Fibroblast of lung (primary cell): ENCODE results near the gene SMYD5. TPM values are rescaled to one million over a fixed set of nuclear protein-coding genes. Genes with fewer than 3 reads are reported as not detected.

Experiments
- DNase-seq, 2 donors: peaks; one replicate each; pipeline versions ENCODE4 v3.0.0 to v3.0.0-alpha.2; 2010; ENCODE audit warnings: low read depth in 2 of 2
- H2AFZ ChIP-seq: 2 replicates; pipeline ENCODE4 v1.5.1; 2012; ENCODE audit warnings: low read length, control low read depth, inconsistent platforms
- H3K27ac ChIP-seq: 2 replicates; pipeline ENCODE4 v1.5.1; 2011; ENCODE audit warnings: low read length, control low read depth; ENCODE audit not compliant: insufficient read depth
- H3K27me3 ChIP-seq: 2 replicates; pipeline ENCODE4 v1.5.1; 2011; ENCODE audit warnings: mild to moderate bottlenecking, low read length; ENCODE audit not compliant: control insufficient read depth, insufficient read depth
- H3K36me3 ChIP-seq: 2 replicates; pipeline ENCODE4 v1.5.1; 2011; ENCODE audit warnings: low read length; ENCODE audit not compliant: control insufficient read depth, insufficient read depth
- H3K4me1 ChIP-seq: 2 replicates; pipeline ENCODE4 v1.5.1; 2011; ENCODE audit warnings: low read length; ENCODE audit not compliant: control insufficient read depth, insufficient read depth; ENCODE audit errors: extremely low read depth
- H3K4me2 ChIP-seq: 2 replicates; pipeline ENCODE4 v1.5.1; 2011; ENCODE audit warnings: low read length, control low read depth; ENCODE audit not compliant: insufficient read depth; ENCODE audit errors: extremely low read depth
- H3K4me3 ChIP-seq, 4 experiments: fragments of 200-600 bp in 1 of 4; sonication (generic) in 1 of 4; replicated peaks in 1 of 4; 2 replicates each; pipeline ENCODE4 v1.5.1; 2011 to 2016; ENCODE audit warnings: low read length in 4 of 4, low read depth in 3 of 4, mild to moderate bottlenecking in 3 of 4, control low read depth in 2 of 4, inconsistent platforms in 1 of 4, mixed read lengths in 1 of 4; ENCODE audit not compliant: insufficient read depth in 1 of 4; ENCODE audit errors: control extremely low read depth in 1 of 4
- H3K79me2 ChIP-seq: 2 replicates; pipeline ENCODE4 v1.5.1; 2012; ENCODE audit warnings: mild to moderate bottlenecking, low read length, inconsistent platforms; ENCODE audit not compliant: control insufficient read depth, insufficient read depth
- H3K9ac ChIP-seq: 2 replicates; pipeline ENCODE4 v1.5.1; 2011; ENCODE audit warnings: mild to moderate bottlenecking, low read length, control low read depth; ENCODE audit not compliant: insufficient read depth
- H3K9me3 ChIP-seq: 2 replicates; pipeline ENCODE4 v1.5.1; 2012; ENCODE audit warnings: low read depth, low read length; ENCODE audit not compliant: control insufficient read depth, insufficient read depth
- H4K20me1 ChIP-seq: 2 replicates; pipeline ENCODE4 v1.5.1; 2011; ENCODE audit warnings: low read length; ENCODE audit not compliant: control insufficient read depth, insufficient read depth; ENCODE audit errors: extremely low read depth
- CTCF ChIP-seq, 2 donors: IDR thresholded peaks in 1 of 2; conservative IDR thresholded peaks in 1 of 2; 1 replicate in 1 of 2; 2 replicates in 1 of 2; pipeline ENCODE4 v1.5.1; 2011 to 2012; ENCODE audit warnings: low read length in 2 of 2, control low read depth in 1 of 2, inconsistent platforms in 1 of 2, low read depth in 1 of 2, mild to moderate bottlenecking in 1 of 2
- EZH2 ChIP-seq: IDR thresholded peaks from 2 replicates; pipeline ENCODE4 v1.5.1; 2012; ENCODE audit warnings: low read length, control low read depth, mild to moderate bottlenecking; ENCODE audit errors: missing control alignments
- polyA plus RNA-seq, 2 donors: library from polyadenylated mRNA; depleted of rRNA in 1 of 2; stranded (reverse) in 1 of 2; unstranded in 1 of 2; fragments of >200 nt; gene quantifications; 2 replicates each; pipeline ENCODE4 v1.2.1, GENCODE V29; 2011 to 2012; ENCODE audit warnings: missing spikeins in 1 of 2
- total RNA-seq: library from RNA; depleted of rRNA; stranded (reverse); fragments of >200 nt; gene quantifications from 2 replicates; pipeline ENCODE4 v1.2.1, GENCODE V29; 2014

Gene SMYD5
- total and polyA plus RNA-seq, 2 donors (not counting 1 experiment from before 2014, with no cell fraction given) = 16.9 to 19.0 TPM

DNA sequence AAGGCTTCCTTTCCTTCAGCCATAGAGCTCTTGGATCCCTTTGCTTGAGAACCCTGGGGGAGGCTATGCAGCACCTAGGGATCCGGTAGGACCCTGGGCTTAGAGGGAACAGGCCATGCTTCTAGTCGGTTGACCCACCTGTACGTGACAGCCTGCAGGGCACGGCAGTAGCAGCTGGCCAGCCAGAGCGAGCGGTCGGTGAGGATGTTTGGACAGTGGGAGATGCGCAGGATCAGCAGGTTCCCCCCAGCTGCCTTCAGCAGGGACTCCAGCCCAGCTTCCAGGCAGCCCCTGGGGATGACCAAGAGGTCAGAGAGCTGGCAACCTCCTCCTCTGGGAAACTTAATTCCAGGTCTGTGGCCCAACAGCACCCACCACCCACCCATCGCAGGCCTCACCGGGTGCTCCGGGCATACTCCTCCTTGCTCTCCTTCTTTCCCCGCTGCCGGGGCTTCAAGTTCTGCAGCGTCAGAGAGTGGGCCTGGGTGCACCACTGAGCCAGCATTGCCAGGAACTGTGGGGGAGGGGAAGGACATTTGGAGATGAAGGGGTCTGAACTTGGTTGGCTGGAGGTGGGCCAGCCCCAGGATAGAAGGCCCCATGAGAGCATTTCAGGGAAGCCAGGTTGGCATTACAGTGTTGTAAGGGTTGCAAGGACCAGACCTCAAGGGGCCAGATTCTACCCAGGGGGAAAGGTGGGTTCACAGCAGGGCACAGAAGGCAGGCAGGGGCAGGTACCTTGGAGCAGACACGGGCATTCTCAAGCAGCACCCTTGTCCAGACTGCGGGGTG lies 49.7 kb downstream of the SMYD5 start:
- no peak overlapping the region for H3K4me2 ChIP-seq
- no peaks in the 10 kb centered on the region for H3K4me1 ChIP-seq
- no peak for DNase-seq
- no peaks in the 10 kb centered on the region for H3K9me3 ChIP-seq
- TF ChIP-seq EZH2 = no peak
- no peak for TF ChIP-seq CTCF (conservative IDR thresholded peaks at IDR 0.05 in 1 of 2, IDR thresholded peaks at IDR 0.05 in 1 of 2; ENCODE audit: low read depth in 1 of 2, low read length in 2 of 2)
- no peak overlapping the region for H3K9ac ChIP-seq
- peaks cover 14% of the 10 kb centered on the region for H3K27me3 ChIP-seq
- no peaks in the 10 kb centered on the region for H3K79me2 ChIP-seq
- H2AFZ ChIP-seq = no peak overlapping the region
- H3K4me3 ChIP-seq = no peak overlapping the region
- H3K36me3 ChIP-seq = no peaks in the 10 kb centered on the region
- H3K27ac ChIP-seq = no peak overlapping the region
- H4K20me1 ChIP-seq = no peaks in the 10 kb centered on the region

DNA sequence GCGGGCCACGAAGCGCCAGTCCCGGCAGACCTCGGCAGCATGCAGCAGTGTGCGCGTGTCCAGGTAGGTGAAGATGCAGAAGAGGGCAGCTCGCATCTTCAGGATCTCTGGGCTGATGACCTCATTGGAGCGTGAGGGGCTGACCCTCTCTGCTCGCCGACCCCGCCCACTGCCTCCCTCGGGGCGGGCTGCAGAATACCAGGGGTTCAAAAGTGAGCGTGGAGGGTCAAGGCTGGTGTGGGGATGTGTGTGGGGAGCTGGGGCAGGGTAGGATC lies 50.2 kb downstream of the SMYD5 start:
- TF ChIP-seq CTCF (conservative IDR thresholded peaks at IDR 0.05 in 1 of 2, IDR thresholded peaks at IDR 0.05 in 1 of 2; ENCODE audit: low read depth in 1 of 2, low read length in 2 of 2) (no peak), EZH2 (no peak)
- H3K79me2 ChIP-seq = no peaks in the 10 kb centered on the region

GRCh38 chr2:73264783-73265182 lies 50.7 kb downstream of the SMYD5 start:
- Histone ChIP-seq H3K4me1 (no peaks in the 10 kb centered on the region), H3K4me3 (no peak overlapping the region), H3K9ac (no peak overlapping the region), H3K4me2 (no peak overlapping the region), H4K20me1 (no peaks in the 10 kb centered on the region), H2AFZ (no peak overlapping the region), H3K79me2 (no peaks in the 10 kb centered on the region), H3K27me3 (peaks cover 25% of the 10 kb centered on the region), H3K27ac (no peak overlapping the region), H3K36me3 (no peaks in the 10 kb centered on the region), H3K9me3 (no peaks in the 10 kb centered on the region)
- TF ChIP-seq EZH2 (no peak), CTCF (conservative IDR thresholded peaks at IDR 0.05 in 1 of 2, IDR thresholded peaks at IDR 0.05 in 1 of 2; ENCODE audit: low read depth in 1 of 2, low read length in 2 of 2) (no peak)
- no peak for DNase-seq

More for the DNA sequence above, 50.2 kb downstream of the SMYD5 start:
- Histone ChIP-seq H4K20me1 (no peaks in the 10 kb centered on the region), H3K4me1 (no peaks in the 10 kb centered on the region), H3K27me3 (peaks cover 19% of the 10 kb centered on the region), H2AFZ (no peak overlapping the region), H3K4me3 (no peak overlapping the region), H3K36me3 (no peaks in the 10 kb centered on the region), H3K9ac (no peak overlapping the region), H3K9me3 (no peaks in the 10 kb centered on the region), H3K4me2 (no peak overlapping the region), H3K27ac (no peak overlapping the region)
- no peak for DNase-seq
